Fibroblast of villous mesenchyme (primary cell): Measurements from ENCODE around the gene OR5B21. TPM values are rescaled to one million over a fixed set of nuclear protein-coding genes. Genes with fewer than 3 reads are reported as not detected.

Source experiments
- DNase-seq: peaks from one replicate; pipeline ENCODE4 v3.0.0-alpha.2; 2010; ENCODE audit warnings: low read depth
- H3K4me3 ChIP-seq: 2 replicates; pipeline ENCODE4 v1.5.1; 2011; ENCODE audit warnings: low read depth, mild to moderate bottlenecking, low read length
- total RNA-seq: library from RNA; depleted of rRNA; stranded (reverse); fragments of >200 nt; gene quantifications from 2 replicates; pipeline ENCODE4 v1.2.3, GENCODE V29; 2012
- TF ChIP-seq, protein P1 (sequence below): IDR thresholded peaks from 2 replicates; pipeline ENCODE4 v1.5.1; 2012; ENCODE audit warnings: low read depth, mild to moderate bottlenecking, low read length; ENCODE audit not compliant: insufficient read depth

The OR5B21 gene
- under 0.01 TPM in 1 of 2 replicates, not detected in the other for total RNA-seq

DNA sequence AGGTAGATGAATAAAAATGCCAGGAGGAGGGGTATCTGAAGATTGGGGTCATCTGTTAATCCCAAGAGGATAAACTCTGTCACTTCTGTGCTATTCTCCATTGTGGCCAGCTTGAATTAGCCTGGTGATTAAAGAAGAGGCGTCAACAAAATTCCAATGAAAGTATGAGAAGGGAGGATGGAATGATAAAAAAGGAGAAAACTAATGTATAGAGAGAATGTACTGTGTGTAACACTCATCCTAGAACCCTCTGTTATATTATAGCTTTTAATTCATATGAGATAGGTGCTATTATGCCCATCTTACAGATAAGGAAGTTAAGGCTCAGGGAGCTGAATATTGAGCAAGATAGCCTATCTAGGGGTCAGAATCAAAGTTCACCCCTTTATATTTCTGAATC lies at the start of gene OR5B21:
Gene OR5B21, minus strand, starts transcription at position 101 of the 400 bp plus-strand sequence. Its CDS starts 0 bp downstream, at position 101.
- TF ChIP-seq, protein P1, sequence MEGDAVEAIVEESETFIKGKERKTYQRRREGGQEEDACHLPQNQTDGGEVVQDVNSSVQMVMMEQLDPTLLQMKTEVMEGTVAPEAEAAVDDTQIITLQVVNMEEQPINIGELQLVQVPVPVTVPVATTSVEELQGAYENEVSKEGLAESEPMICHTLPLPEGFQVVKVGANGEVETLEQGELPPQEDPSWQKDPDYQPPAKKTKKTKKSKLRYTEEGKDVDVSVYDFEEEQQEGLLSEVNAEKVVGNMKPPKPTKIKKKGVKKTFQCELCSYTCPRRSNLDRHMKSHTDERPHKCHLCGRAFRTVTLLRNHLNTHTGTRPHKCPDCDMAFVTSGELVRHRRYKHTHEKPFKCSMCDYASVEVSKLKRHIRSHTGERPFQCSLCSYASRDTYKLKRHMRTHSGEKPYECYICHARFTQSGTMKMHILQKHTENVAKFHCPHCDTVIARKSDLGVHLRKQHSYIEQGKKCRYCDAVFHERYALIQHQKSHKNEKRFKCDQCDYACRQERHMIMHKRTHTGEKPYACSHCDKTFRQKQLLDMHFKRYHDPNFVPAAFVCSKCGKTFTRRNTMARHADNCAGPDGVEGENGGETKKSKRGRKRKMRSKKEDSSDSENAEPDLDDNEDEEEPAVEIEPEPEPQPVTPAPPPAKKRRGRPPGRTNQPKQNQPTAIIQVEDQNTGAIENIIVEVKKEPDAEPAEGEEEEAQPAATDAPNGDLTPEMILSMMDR: no peak
- H3K4me3 ChIP-seq: no peak within 1 kb of the TSS
- DNase-seq: no peak

DNA sequence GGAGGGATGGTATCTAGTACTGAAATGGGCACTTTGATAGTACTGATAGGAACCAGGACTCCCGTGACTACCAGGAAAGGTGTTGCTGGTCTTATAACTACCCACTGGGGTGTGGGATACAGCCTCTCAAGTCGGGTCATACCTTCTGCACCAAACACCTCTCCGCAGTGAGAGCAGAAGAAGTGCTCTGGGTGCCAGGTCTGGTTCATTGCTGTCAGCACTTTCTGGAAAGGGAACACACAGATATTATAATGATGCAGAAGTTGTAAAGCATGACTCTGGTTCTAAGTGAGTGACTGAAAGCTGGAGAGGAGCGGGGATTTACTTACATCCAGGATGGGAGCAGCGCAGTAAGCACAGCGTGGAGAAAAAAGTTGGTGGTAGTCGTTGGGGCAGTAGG lies 41.7 kb upstream of the OR5B21 start:
- H3K4me3 ChIP-seq: no peak overlapping the region
- no peak for DNase-seq
- TF ChIP-seq, protein P1: no peak

GRCh38 chr11:58546841-58547240 lies 38.9 kb upstream of the OR5B21 start:
- no peak overlapping the region for H3K4me3 ChIP-seq
- DNase-seq: no peak
- TF ChIP-seq, protein P1: no peak

DNA sequence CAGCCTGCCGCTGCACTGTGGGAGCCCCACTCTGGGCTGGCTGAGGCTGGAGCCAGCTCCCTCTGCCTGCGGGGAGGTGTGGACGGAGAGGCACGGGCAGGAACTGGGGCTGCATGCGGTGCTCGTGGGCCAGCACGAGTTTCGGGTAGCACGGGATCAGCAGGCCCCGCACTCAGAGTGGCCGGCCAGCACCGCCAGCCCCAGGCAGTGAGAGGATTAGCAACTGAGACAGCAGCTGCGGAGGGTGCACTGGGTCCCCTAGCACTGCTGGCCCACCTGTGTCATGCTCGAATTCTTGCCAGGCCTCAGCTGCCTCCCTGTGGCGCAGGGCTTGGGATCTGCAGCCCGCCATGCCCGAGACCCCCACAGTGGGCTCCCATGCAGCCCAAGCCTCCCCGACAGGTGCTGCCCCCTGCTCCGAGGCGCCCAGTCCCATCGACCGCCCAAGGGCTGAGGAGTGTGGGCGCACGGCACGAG lies 24.0 kb upstream of the OR5B21 start:
- H3K4me3 ChIP-seq: no peak overlapping the region
- TF ChIP-seq, protein P1: no peak
- DNase-seq: no peak

- H3K4me3 ChIP-seq: no peak overlapping the region
- no peak for DNase-seq
- TF ChIP-seq, protein P1: no peak
Measured at GRCh38 chr11:58530236-58530635, 22.3 kb upstream of the OR5B21 start.

GRCh38 chr11:58527429-58527828 lies 19.5 kb upstream of the OR5B21 start:
- DNase-seq: no peak
- TF ChIP-seq, protein P1: no peak
- no peak overlapping the region for H3K4me3 ChIP-seq

- TF ChIP-seq, protein P1: no peak
- no peak for DNase-seq
- H3K4me3 ChIP-seq: no peak overlapping the region
Measured at GRCh38 chr11:58526721-58527120, 18.8 kb upstream of the OR5B21 start.
